ACC112 (cell line): ENCODE results near the gene TOR1AIP1.
"Not testable (repeated sequence)": the region's sequence is repeated elsewhere in the genome, so short reads cannot be mapped to it uniquely, and the experiment has no call there.

Experiments used
- H2AFZ ChIP-seq: fragments of 200-600 bp; sonication (generic); one replicate; pipeline ENCODE4 v1.6.0; 2017; ENCODE audit warnings: antibody characterized with exemption, low read length; ENCODE audit not compliant: unreplicated experiment
- H3K27ac ChIP-seq: fragments of 200-600 bp; sonication (generic); 2 replicates; pipeline ENCODE4 v1.5.1; 2014; ENCODE audit warnings: low read depth, mild to moderate bottlenecking, antibody characterized with exemption, low read length, moderate library complexity
- H3K27me3 ChIP-seq: fragments of 200-600 bp; sonication (generic); 2 replicates; pipeline ENCODE4 v1.6.1; 2014; ENCODE audit warnings: mild to moderate bottlenecking, antibody characterized with exemption, low read length, moderate library complexity, mixed read lengths; ENCODE audit not compliant: insufficient read depth
- H3K36me3 ChIP-seq: fragments of 200-600 bp; sonication (generic); 2 replicates; pipeline ENCODE4 v1.6.1; 2016; ENCODE audit warnings: mild to moderate bottlenecking, antibody characterized with exemption, low read length, moderate library complexity, mixed read lengths; ENCODE audit not compliant: insufficient read depth
- H3K4me1 ChIP-seq: fragments of 200-600 bp; sonication (generic); one replicate; pipeline ENCODE4 v1.6.1; 2016; ENCODE audit warnings: low read length, mixed read lengths; ENCODE audit not compliant: insufficient read depth, unreplicated experiment, control insufficient read depth
- H3K4me3 ChIP-seq: fragments of 200-600 bp; sonication (generic); 2 replicates; pipeline ENCODE4 v1.5.1; 2014; ENCODE audit warnings: mild to moderate bottlenecking, low read depth, low read length
- H3K79me2 ChIP-seq: fragments of 200-600 bp; sonication (generic); one replicate; pipeline ENCODE4 v1.6.0; 2016; ENCODE audit warnings: low read length; ENCODE audit not compliant: control insufficient read depth, unreplicated experiment, insufficient read depth

The TOR1AIP1 gene

DNA sequence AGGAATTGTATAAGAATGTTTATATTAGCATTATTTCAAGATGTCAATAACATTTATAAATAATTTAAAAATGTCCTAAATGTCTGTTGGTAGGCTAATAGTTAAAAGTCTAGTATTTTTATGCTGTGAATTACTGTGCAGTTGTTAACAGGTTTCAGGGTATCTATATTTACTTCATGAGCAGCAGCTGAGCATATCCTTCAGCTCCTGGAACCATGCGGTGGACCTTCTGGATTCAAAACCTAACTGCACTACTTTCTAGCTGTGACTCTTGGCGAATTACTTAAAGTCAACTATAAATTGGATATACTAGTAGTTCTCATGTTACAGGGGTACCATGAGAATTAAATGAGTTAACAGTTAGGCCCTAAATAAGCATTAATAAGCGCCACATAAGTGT, 76.3 kb downstream of the TOR1AIP1 start:
- Histone ChIP-seq H3K4me3 (no peak overlapping the region), H3K27me3 (no peaks in the 10 kb centered on the region)

DNA sequence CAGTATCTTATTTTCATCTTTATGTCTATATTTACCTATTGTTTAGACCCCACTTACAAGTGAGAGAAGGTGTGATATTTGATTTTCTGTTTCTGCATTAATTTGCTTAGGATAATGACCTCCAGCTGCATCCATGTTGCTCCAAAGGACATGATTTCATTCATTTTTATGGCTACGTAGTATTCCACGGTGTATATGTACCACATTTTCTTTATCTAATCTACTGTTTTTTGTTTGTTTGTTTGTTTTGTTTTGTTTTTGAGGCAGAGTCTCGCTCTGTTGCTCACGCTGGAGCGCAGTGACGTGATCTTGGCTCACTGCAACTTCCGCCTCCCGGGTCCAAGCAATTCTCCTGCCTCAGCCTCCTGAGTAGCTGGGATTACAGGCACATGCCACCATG, 80.1 kb downstream of the TOR1AIP1 start:
- H3K4me3 ChIP-seq, H3K4me1 ChIP-seq, H3K27ac ChIP-seq, H3K27me3 ChIP-seq, H2AFZ ChIP-seq, H3K36me3 ChIP-seq: not testable (repeated sequence)
- peaks cover 86% of the 10 kb centered on the region for H3K79me2 ChIP-seq

More for the DNA sequence above, 76.3 kb downstream of the TOR1AIP1 start:
- Histone ChIP-seq H2AFZ (no peak overlapping the region), H3K36me3 (no peaks in the 10 kb centered on the region), H3K79me2 (peaks cover 73% of the 10 kb centered on the region), H3K4me1 (peaks cover 14% of the 10 kb centered on the region), H3K27ac (no peak overlapping the region)

DNA sequence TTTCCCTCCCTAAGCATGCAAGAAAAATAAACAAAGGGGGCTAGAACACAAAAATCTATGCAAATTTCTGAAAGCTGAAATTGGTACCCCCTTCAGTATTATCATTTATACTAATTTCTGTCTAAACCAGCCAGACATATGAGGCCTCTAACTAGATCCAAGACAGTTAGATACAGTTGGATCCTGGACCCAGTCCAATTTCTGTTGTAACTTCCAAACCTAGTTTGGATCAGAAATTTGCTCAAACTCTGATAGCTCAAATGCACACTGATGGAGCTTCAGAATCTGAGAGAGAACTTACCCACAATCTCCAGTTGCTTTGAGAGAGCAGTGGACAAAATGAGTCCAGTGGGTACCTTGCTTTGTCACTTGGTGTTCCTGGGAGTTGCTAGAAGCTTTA, 84.5 kb downstream of the TOR1AIP1 start:
- Histone ChIP-seq H3K27me3 (no peaks in the 10 kb centered on the region), H2AFZ (no peak overlapping the region), H3K36me3 (0 out of 2 replicates have a peak, but pooled peaks cover 3% of the 10 kb centered on the region), H3K4me1 (peaks cover 9% of the 10 kb centered on the region), H3K4me3 (no peak overlapping the region), H3K79me2 (peaks cover 88% of the 10 kb centered on the region), H3K27ac (no peak overlapping the region)

DNA sequence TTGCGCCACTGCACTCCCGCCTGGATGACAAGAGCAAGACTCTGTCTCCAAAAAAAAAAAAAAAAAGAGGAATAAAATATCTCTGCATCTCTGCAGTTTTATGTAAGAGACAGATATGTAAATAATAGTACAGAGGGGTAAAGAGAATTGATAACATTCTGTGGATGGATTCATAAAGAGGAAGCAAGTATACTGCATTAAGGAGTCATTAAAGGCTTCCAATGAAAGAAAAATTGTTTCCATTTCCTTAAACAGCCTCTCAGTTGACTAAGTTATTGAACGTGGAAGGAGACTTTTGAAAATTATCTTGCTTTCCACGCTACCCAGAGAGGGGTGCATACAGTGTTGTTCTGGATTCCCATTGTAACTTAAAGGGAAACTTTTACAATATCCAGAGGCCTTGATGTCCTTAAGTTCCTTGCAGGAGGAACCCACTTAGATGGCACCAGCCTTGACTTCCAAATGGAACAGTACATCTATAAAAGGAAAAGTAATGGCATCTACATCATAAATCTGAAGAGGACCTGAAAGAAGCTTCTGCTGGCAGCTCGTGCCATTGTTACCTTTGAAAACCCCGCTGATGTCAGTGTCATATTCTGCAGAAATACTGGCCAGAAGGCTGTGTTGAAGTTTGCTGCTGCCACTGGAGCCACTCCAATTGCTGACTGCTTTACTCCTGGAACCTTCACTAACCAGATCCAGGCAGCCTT, 86.4 kb downstream of the TOR1AIP1 start:
- Histone ChIP-seq H3K4me3 (no peak overlapping the region), H2AFZ (no peak overlapping the region), H3K79me2 (peaks cover 86% of the 10 kb centered on the region), H3K27me3 (no peaks in the 10 kb centered on the region), H3K27ac (no peak overlapping the region), H3K4me1 (peaks cover 9% of the 10 kb centered on the region), H3K36me3 (0 out of 2 replicates have a peak, but pooled peaks cover 7% of the 10 kb centered on the region)

DNA sequence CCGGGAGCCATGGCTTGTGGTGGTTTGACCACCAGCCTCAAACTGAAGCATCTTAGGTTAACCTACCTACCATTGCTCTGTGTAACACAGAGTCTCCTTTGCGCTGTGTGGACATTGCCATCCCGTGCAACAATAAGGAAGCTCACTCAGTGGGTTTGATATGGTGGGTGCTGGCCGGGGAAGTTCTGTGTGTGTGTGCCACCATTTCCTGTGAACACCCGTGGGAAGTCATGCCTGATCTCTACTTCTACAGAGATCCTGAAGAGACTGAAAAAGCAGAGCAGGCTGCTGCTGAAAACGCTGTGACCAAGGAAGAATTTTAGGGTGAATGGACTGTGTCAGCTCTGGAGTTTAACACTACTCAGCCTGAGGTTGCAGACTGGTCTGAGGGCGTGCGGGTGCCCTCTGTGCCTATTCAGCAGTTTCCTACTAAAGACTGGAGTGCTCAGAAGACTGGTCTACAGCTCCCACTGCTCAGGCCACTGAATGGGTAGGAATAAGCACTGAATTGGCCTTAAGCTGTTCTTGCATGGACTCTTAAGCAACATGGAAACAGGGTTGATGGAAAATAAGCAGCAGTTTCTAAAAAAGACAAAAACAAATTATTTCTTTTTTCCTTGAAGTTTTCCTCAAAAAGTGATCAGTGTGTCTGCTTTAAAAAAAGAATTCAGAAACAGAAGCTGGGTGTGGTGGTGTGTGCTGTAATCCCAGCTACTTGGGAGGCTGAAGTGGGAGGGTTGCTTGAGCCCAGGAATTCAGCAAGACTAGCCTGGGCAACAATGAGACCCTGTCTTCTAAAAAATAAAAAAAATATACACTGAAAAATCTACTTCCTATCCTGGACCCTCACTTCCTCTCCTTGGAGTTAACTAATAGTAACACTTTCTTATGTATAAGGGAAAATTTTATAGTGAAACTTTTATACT, 87.2 kb downstream of the TOR1AIP1 start:
- Histone ChIP-seq H3K4me3 (no peak overlapping the region), H3K4me1 (peaks cover 9% of the 10 kb centered on the region), H3K27me3 (no peaks in the 10 kb centered on the region), H3K36me3 (0 out of 2 replicates have a peak, but pooled peaks cover 7% of the 10 kb centered on the region), H3K79me2 (peaks cover 85% of the 10 kb centered on the region), H3K27ac (no peak overlapping the region), H2AFZ (no peak overlapping the region)
